Coronary artery (tissue), 2 donors: ENCODE measurements around the gene EXD2.
"Not testable (repeated sequence)": the region's sequence is repeated elsewhere in the genome, so short reads cannot be mapped to it uniquely, and the experiment has no call there.

ENCODE experiments used
- DNase-seq: peaks from one replicate; pipeline ENCODE4 v3.0.0-alpha.2; 2017; ENCODE audit warnings: low spot score
- H3K27ac ChIP-seq, 2 donors: fragments of 200-600 bp; sonication (generic); one replicate each; pipeline ENCODE4 v1.5.1; 2016 to 2019
- H3K4me3 ChIP-seq: fragments of 200-600 bp; sonication (generic); 2 replicates; pipeline ENCODE4 v1.5.1; 2016; ENCODE audit warnings: mild to moderate bottlenecking, moderate library complexity
- CTCF ChIP-seq: fragments of 200-600 bp; sonication (generic); IDR thresholded peaks from one replicate; pipeline ENCODE4 v1.5.1; 2019; ENCODE audit warnings: antibody characterized with exemption

Gene EXD2

GRCh38 chr14:69170839-69171238 is 20.5 kb upstream of the EXD2 start:
- no peak overlapping the region for H3K27ac ChIP-seq
- no peak overlapping the region for H3K4me3 ChIP-seq
- no peak for TF ChIP-seq CTCF
- DNase-seq, result no peak

GRCh38 chr14:69171569-69171968 is 19.7 kb upstream of the EXD2 start:
- TF ChIP-seq CTCF, result no peak
- Histone ChIP-seq H3K27ac (no peak overlapping the region), H3K4me3 (no peak overlapping the region)
- DNase-seq, result no peak

- no peak for TF ChIP-seq CTCF
- DNase-seq, result no peak
- Histone ChIP-seq H3K27ac (no peak overlapping the region), H3K4me3 (no peak overlapping the region)
These were observed 16.2 kb upstream of the EXD2 start for GRCh38 chr14:69175130-69175529.

- no peak for DNase-seq
- H3K4me3 ChIP-seq, result no peak overlapping the region
- TF ChIP-seq CTCF, result no peak
- no peak overlapping the region for H3K27ac ChIP-seq
These were observed 9.8 kb upstream of the EXD2 start for GRCh38 chr14:69181491-69181890.

- DNase-seq, H3K4me3 ChIP-seq, H3K27ac ChIP-seq: not testable (repeated sequence)
These were observed 8.7 kb upstream of the EXD2 start for GRCh38 chr14:69182580-69182979.

GRCh38 chr14:69183735-69184134 is 7.6 kb upstream of the EXD2 start:
- no peak overlapping the region for H3K27ac ChIP-seq
- H3K4me3 ChIP-seq, result no peak overlapping the region
- DNase-seq, result no peak
- TF ChIP-seq CTCF, result no peak

- TF ChIP-seq CTCF, result no peak
- Histone ChIP-seq H3K4me3 (no peak overlapping the region), H3K27ac (no peak overlapping the region)
- DNase-seq, result no peak
These were observed 1.1 kb upstream of the EXD2 start for GRCh38 chr14:69190191-69190590.

GRCh38 chr14:69193721-69194120 is 2.4 kb downstream of the EXD2 start:
- TF ChIP-seq CTCF, result no peak
- Histone ChIP-seq H3K4me3 (no peak overlapping the region), H3K27ac (no peak overlapping the region)
- DNase-seq, result no peak
